ENCODE data around the gene TFDP2.
"Not testable (repeated sequence)": the region's sequence is repeated elsewhere in the genome, so short reads cannot be mapped to it uniquely, and the experiment has no call there.

Gene TFDP2

DNA sequence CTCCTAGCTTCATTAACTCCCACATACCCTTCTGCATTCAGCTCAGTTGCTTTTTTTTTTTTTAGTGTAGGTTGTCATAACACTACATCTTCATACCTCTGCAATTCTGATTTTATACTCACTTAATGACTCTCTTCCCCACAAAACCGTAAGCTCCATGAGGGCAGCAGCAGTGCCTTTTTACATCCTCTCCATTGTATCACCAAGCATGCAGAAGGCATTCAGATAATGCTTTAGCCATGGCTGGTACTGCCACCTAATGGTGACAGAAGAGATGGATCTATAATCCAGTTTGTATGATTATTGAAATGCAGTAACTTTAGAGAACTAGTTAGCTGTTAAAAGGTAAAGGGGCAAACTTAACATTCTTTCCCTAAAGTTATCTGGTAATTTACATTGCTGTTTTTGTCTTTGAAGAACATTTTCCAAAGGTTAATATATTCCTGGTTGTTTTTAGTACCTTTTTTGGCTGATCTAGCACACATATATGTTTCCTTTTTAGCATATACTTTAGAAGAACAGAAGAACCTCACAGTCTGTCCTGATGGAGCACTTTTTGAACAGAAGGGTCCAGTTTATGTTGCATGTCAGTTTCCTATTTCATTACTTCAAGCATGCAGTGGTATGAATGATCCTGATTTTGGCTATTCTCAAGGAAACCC lies 236.1 kb downstream of the TFDP2 start:
- no peaks in the 10 kb centered on the region for H3K9me3 ChIP-seq (ENCODE audit: control insufficient read depth, low read length)
- no peak overlapping the region for H3K27ac ChIP-seq (ENCODE audit: insufficient read depth, low read depth, low read length, poor library complexity, severe bottlenecking)
- H3K27me3 ChIP-seq (ENCODE audit: control insufficient read depth, insufficient read depth, low read length, poor library complexity, severe bottlenecking) = no peaks in the 10 kb centered on the region
- no peak overlapping the region for H3K4me3 ChIP-seq (ENCODE audit: insufficient read depth, low read depth, low read length)
- 78 to 90% methylated on average over 1 of the region's 1 CpG for WGBS, 2 experiments
- no peaks in the 10 kb centered on the region for H3K4me1 ChIP-seq (ENCODE audit: control insufficient read depth, insufficient read depth, low read length)
- H3K36me3 ChIP-seq (ENCODE audit: control insufficient read depth, insufficient read depth, low read length) = peaks cover 15% of the 10 kb centered on the region

- not testable (repeated sequence) for H3K4me1 ChIP-seq (ENCODE audit: control insufficient read depth, insufficient read depth, low read length); H3K27me3 ChIP-seq (ENCODE audit: control insufficient read depth, insufficient read depth, low read length, poor library complexity, severe bottlenecking); H3K9me3 ChIP-seq (ENCODE audit: control insufficient read depth, low read length); H3K4me3 ChIP-seq (ENCODE audit: insufficient read depth, low read depth, low read length); H3K27ac ChIP-seq (ENCODE audit: insufficient read depth, low read depth, low read length, poor library complexity, severe bottlenecking)
- peaks cover 15% of the 10 kb centered on the region for H3K36me3 ChIP-seq (ENCODE audit: control insufficient read depth, insufficient read depth, low read length)
- WGBS, 2 experiments = 90 to 92% methylated on average over 3 to 4 of the region's 4 CpGs
Observed at GRCh38 chr3:141909986-141910385, 239.4 kb downstream of the TFDP2 start.

DNA sequence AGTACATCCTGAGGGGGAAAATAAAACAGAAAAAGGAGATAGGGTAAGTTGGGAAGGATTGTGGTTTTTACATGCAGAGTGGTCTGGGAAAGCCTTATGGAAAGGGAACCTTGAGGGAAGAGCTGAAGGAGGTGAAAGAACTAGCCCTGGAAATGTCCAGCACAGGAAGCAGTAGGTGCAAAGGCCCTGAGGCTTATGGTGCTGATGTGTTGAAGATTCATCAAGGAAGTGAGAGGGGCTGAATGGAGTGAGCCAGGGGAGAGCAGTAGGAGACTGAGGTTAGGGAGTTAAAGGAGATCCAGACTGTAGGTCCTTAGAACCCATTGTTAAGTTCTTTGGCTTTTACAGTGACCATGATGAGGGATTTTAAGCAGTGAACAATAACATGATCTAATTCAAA lies 239.9 kb downstream of the TFDP2 start:
- Histone ChIP-seq H3K27ac (ENCODE audit: insufficient read depth, low read depth, low read length, poor library complexity, severe bottlenecking) (no peak overlapping the region), H3K4me3 (ENCODE audit: insufficient read depth, low read depth, low read length) (no peak overlapping the region), H3K36me3 (ENCODE audit: control insufficient read depth, insufficient read depth, low read length) (peaks cover 15% of the 10 kb centered on the region), H3K27me3 (ENCODE audit: control insufficient read depth, insufficient read depth, low read length, poor library complexity, severe bottlenecking) (no peaks in the 10 kb centered on the region), H3K4me1 (ENCODE audit: control insufficient read depth, insufficient read depth, low read length) (no peaks in the 10 kb centered on the region), H3K9me3 (ENCODE audit: control insufficient read depth, low read length) (no peaks in the 10 kb centered on the region)

DNA sequence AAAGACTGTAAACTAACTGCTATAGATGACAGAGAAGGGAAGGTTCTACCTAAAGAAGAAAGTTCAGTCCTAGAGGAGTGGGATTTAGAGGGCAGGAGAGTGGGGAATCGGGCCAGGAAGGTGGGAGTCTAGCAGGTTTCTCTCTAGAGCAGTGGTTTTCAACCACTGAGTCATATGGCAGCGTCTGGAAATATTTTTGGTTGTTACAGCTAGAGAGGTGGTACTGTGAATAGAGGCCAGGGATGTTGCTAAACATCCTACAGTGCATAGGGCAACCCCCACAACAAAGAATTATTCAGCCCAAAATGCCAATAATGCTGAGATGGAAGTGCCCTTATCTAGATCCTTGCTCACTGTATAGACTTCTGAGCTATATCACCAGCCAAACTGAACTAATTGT lies 244.2 kb downstream of the TFDP2 start:
- H3K9me3 ChIP-seq (ENCODE audit: control insufficient read depth, low read length) = peaks cover 4% of the 10 kb centered on the region
- H3K4me3 ChIP-seq (ENCODE audit: insufficient read depth, low read depth, low read length) = no peak overlapping the region
- peaks cover 10% of the 10 kb centered on the region for H3K36me3 ChIP-seq (ENCODE audit: control insufficient read depth, insufficient read depth, low read length)
- no peaks in the 10 kb centered on the region for H3K27me3 ChIP-seq (ENCODE audit: control insufficient read depth, insufficient read depth, low read length, poor library complexity, severe bottlenecking)
- H3K4me1 ChIP-seq (ENCODE audit: control insufficient read depth, insufficient read depth, low read length) = no peaks in the 10 kb centered on the region
- 93% methylated on average over 2 of the region's 2 CpGs for WGBS, 2 experiments
- H3K27ac ChIP-seq (ENCODE audit: insufficient read depth, low read depth, low read length, poor library complexity, severe bottlenecking) = no peak overlapping the region

- no peaks in the 10 kb centered on the region for H3K27me3 ChIP-seq (ENCODE audit: control insufficient read depth, insufficient read depth, low read length, poor library complexity, severe bottlenecking)
- WGBS, 2 experiments = 83 to 86% methylated on average over 3 of the region's 4 CpGs
- peaks cover 4% of the 10 kb centered on the region for H3K9me3 ChIP-seq (ENCODE audit: control insufficient read depth, low read length)
- no peaks in the 10 kb centered on the region for H3K4me1 ChIP-seq (ENCODE audit: control insufficient read depth, insufficient read depth, low read length)
- H3K4me3 ChIP-seq (ENCODE audit: insufficient read depth, low read depth, low read length) = no peak overlapping the region
- H3K27ac ChIP-seq (ENCODE audit: insufficient read depth, low read depth, low read length, poor library complexity, severe bottlenecking) = no peak overlapping the region
- H3K36me3 ChIP-seq (ENCODE audit: control insufficient read depth, insufficient read depth, low read length) = peaks cover 5% of the 10 kb centered on the region
Observed at GRCh38 chr3:141904203-141904602, 245.1 kb downstream of the TFDP2 start.

DNA sequence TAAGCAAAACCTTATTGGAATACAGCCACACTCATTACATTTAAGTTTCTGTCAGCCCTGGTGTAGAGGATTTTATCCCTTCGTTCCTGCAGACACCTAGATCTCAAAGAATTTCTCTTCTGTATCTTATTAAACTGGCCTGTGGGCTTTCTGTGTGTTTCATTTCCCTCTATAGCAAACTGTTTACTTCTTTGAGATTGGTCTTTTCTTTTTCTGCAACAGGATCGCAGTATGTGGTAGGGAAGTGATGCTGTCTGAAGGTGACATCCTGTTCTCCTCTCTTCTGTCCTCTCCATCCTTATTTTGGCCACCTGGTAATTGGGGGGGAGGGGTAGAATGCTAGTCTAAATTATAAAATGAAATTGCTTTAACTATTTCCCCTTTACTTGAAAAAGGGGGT lies 247.4 kb downstream of the TFDP2 start:
- peaks cover 3% of the 10 kb centered on the region for H3K36me3 ChIP-seq (ENCODE audit: control insufficient read depth, insufficient read depth, low read length)
- WGBS, 2 experiments = 77% methylated on average over 2 of the region's 2 CpGs; no CpG with 5 or more reads in 1 of the 2 experiments
- no peak overlapping the region for H3K4me3 ChIP-seq (ENCODE audit: insufficient read depth, low read depth, low read length)

DNA sequence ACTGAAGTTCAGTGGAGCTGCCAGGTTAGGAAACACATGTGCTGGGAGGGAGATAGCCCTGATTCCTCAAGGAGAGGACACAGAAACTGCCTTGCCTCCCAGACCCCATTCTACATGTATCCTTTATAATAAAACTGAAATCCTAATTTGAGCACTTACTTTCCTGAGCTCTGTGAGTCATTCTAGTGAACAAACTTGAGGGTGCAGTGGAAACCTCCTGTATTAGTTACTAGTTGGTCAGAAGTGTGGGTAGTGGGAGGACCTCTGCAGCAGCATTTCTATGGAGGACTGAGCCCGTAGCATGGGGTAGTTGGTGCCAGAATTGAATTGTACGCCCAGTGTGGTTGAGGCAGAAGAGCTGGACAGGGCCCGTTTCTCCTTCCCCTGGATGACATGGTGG lies 249.0 kb downstream of the TFDP2 start:
- peaks cover 5% of the 10 kb centered on the region for H3K36me3 ChIP-seq (ENCODE audit: control insufficient read depth, insufficient read depth, low read length)
- H3K4me1 ChIP-seq (ENCODE audit: control insufficient read depth, insufficient read depth, low read length) = no peaks in the 10 kb centered on the region
- WGBS, 2 experiments = 95 to 98% methylated on average over 3 of the region's 3 CpGs
- H3K27me3 ChIP-seq (ENCODE audit: control insufficient read depth, insufficient read depth, low read length, poor library complexity, severe bottlenecking) = no peaks in the 10 kb centered on the region
- no peak overlapping the region for H3K4me3 ChIP-seq (ENCODE audit: insufficient read depth, low read depth, low read length)
- peaks cover 4% of the 10 kb centered on the region for H3K9me3 ChIP-seq (ENCODE audit: control insufficient read depth, low read length)
- H3K27ac ChIP-seq (ENCODE audit: insufficient read depth, low read depth, low read length, poor library complexity, severe bottlenecking) = no peak overlapping the region

More for the DNA sequence above, 247.4 kb downstream of the TFDP2 start:
- Histone ChIP-seq H3K27ac (ENCODE audit: insufficient read depth, low read depth, low read length, poor library complexity, severe bottlenecking) (no peak overlapping the region), H3K9me3 (ENCODE audit: control insufficient read depth, low read length) (peaks cover 4% of the 10 kb centered on the region), H3K4me1 (ENCODE audit: control insufficient read depth, insufficient read depth, low read length) (no peaks in the 10 kb centered on the region), H3K27me3 (ENCODE audit: control insufficient read depth, insufficient read depth, low read length, poor library complexity, severe bottlenecking) (no peaks in the 10 kb centered on the region)

DNA sequence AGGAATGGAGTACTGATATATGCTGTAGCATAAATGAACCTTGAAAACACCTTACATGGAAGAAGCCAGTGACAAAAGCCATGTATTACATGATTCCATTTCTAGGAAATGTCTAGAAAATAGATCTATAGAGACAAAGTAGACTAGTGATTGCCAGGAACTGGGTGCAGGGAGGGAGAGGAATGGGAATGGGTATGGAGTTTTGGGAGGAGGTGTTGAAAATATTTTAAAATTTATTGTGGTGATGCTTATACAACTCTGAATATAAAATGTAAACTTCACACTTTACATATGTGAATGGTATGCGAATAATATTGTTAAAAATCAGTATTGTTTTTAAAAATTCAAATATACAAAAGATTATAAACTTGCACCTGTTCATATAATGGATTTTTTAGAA lies 250.4 kb downstream of the TFDP2 start:
- H3K27ac ChIP-seq (ENCODE audit: insufficient read depth, low read depth, low read length, poor library complexity, severe bottlenecking) = no peak overlapping the region
- H3K27me3 ChIP-seq (ENCODE audit: control insufficient read depth, insufficient read depth, low read length, poor library complexity, severe bottlenecking) = no peaks in the 10 kb centered on the region
- H3K4me1 ChIP-seq (ENCODE audit: control insufficient read depth, insufficient read depth, low read length) = no peaks in the 10 kb centered on the region
- H3K9me3 ChIP-seq (ENCODE audit: control insufficient read depth, low read length) = peaks cover 4% of the 10 kb centered on the region
- H3K36me3 ChIP-seq (ENCODE audit: control insufficient read depth, insufficient read depth, low read length) = peaks cover 5% of the 10 kb centered on the region
- WGBS, 2 experiments = no CpG with 5 or more reads among the region's 1 CpG
- no peak overlapping the region for H3K4me3 ChIP-seq (ENCODE audit: insufficient read depth, low read depth, low read length)

GRCh38 chr3:141895731-141896130 lies 253.6 kb downstream of the TFDP2 start:
- Histone ChIP-seq H3K27ac (ENCODE audit: insufficient read depth, low read depth, low read length, poor library complexity, severe bottlenecking) (no peak overlapping the region), H3K27me3 (ENCODE audit: control insufficient read depth, insufficient read depth, low read length, poor library complexity, severe bottlenecking) (no peaks in the 10 kb centered on the region), H3K9me3 (ENCODE audit: control insufficient read depth, low read length) (peaks cover 4% of the 10 kb centered on the region), H3K36me3 (ENCODE audit: control insufficient read depth, insufficient read depth, low read length) (peaks cover 5% of the 10 kb centered on the region), H3K4me3 (ENCODE audit: insufficient read depth, low read depth, low read length) (no peak overlapping the region), H3K4me1 (ENCODE audit: control insufficient read depth, insufficient read depth, low read length) (no peaks in the 10 kb centered on the region)
- 85 to 98% methylated on average over 3 of the region's 3 CpGs for WGBS, 2 experiments

DNA sequence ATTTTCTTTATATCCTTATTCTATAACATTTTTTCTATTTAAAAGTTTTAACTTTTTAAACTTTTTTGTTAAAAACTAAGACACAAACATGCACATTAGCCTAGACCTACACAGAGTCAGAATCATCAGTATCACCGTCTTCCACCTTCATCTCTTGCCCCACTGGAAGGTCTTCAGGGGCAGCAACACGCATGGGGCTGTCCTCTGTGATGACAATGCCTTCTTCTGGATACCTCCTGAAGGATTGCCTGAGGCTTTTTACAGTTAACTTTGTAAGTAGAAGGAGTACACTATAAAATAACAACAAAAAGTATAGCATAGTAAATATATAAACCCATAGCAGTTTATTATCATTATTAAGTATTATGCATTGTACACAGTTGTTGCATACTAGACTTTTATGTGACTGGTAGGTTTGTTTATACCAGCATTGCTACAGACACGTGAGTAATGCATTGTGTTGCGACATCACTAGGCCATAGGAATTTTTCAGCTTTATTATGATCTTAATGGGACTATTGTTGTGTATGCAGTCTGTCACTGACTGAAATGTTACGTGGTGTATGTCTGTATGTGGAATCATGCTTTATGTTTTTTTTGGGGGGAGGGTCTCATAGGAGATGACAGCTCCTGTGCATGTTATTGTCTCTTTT lies 254.7 kb downstream of the TFDP2 start:
- Histone ChIP-seq H3K4me3 (ENCODE audit: insufficient read depth, low read depth, low read length) (no peak overlapping the region), H3K27ac (ENCODE audit: insufficient read depth, low read depth, low read length, poor library complexity, severe bottlenecking) (no peak overlapping the region), H3K27me3 (ENCODE audit: control insufficient read depth, insufficient read depth, low read length, poor library complexity, severe bottlenecking) (no peaks in the 10 kb centered on the region), H3K4me1 (ENCODE audit: control insufficient read depth, insufficient read depth, low read length) (no peaks in the 10 kb centered on the region), H3K36me3 (ENCODE audit: control insufficient read depth, insufficient read depth, low read length) (peaks cover 5% of the 10 kb centered on the region), H3K9me3 (ENCODE audit: control insufficient read depth, low read length) (no peaks in the 10 kb centered on the region)
- WGBS, 2 experiments = 94 to 95% methylated on average over 5 of the region's 5 CpGs

Measured in ectodermal cell (in vitro differentiated cells).